ENCODE measurements around the gene BOK. TPM values are rescaled to one million over a fixed set of nuclear protein-coding genes. Genes with fewer than 3 reads are reported as not detected.

The BOK gene
- total and polyA plus RNA-seq, 4 donors: 11.3 to 82.1 (median 44.0) TPM

DNA sequence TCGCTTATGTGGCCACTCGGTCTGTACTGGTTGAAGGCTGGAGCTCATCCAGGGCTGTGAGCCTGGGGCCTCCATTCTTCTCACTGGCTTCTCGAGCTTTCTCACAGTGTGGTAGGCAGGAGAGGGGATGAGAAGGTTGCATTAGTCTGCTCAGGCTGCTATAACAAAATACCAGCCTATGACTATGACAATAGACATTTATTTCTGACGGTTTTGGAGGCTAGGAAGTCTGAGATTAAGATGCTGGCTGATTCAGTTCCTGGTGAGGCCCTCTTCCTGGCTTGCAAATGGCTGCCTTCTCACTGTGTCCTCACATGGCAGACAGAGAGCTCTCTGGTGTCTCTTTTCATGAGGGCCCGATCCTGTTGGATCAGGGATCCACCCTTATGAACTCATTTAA, 44.0 kb upstream of the BOK start:
- H3K27me3 ChIP-seq (ENCODE audit: control insufficient read depth in 4 of 4, insufficient read depth in 4 of 4, low read length in 3 of 4): no peaks in the 10 kb centered on the region
- H3K9ac ChIP-seq (ENCODE audit: low read depth in 1 of 2, low read length in 2 of 2): no peak overlapping the region
- peaks cover 0 to 1% (median under 1%) of the 10 kb centered on the region in 4 donors for H3K4me1 ChIP-seq (ENCODE audit: control insufficient read depth in 4 of 4, insufficient read depth in 4 of 4, low read length in 3 of 4)
- no peaks in the 10 kb centered on the region for H3K9me3 ChIP-seq (ENCODE audit: control insufficient read depth in 4 of 4, low read length in 3 of 4)
- no peaks in the 10 kb centered on the region for H3K36me3 ChIP-seq (ENCODE audit: control insufficient read depth in 4 of 4, insufficient read depth in 3 of 4, low read depth in 1 of 4, low read length in 3 of 4)
- TF ChIP-seq, protein P1, sequence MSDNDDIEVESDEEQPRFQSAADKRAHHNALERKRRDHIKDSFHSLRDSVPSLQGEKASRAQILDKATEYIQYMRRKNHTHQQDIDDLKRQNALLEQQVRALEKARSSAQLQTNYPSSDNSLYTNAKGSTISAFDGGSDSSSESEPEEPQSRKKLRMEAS (IDR thresholded peaks at IDR 0.05): no peak
- TF ChIP-seq NR2F2 (IDR thresholded peaks at IDR 0.05): no peak
- TF ChIP-seq, protein P2, sequence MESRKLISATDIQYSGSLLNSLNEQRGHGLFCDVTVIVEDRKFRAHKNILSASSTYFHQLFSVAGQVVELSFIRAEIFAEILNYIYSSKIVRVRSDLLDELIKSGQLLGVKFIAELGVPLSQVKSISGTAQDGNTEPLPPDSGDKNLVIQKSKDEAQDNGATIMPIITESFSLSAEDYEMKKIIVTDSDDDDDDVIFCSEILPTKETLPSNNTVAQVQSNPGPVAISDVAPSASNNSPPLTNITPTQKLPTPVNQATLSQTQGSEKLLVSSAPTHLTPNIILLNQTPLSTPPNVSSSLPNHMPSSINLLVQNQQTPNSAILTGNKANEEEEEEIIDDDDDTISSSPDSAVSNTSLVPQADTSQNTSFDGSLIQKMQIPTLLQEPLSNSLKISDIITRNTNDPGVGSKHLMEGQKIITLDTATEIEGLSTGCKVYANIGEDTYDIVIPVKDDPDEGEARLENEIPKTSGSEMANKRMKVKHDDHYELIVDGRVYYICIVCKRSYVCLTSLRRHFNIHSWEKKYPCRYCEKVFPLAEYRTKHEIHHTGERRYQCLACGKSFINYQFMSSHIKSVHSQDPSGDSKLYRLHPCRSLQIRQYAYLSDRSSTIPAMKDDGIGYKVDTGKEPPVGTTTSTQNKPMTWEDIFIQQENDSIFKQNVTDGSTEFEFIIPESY (IDR thresholded peaks at IDR 0.05): no peak
- H3K27ac ChIP-seq (ENCODE audit: low read depth in 1 of 2, low read length in 2 of 2): no peak overlapping the region
- no peak overlapping the region for H3K4me3 ChIP-seq (ENCODE audit: low read depth in 1 of 3, low read length in 3 of 3)
- WGBS: 83% methylated on average over 5 of the region's 5 CpGs
- no peak for DNase-seq (ENCODE audit: low spot score)

DNA sequence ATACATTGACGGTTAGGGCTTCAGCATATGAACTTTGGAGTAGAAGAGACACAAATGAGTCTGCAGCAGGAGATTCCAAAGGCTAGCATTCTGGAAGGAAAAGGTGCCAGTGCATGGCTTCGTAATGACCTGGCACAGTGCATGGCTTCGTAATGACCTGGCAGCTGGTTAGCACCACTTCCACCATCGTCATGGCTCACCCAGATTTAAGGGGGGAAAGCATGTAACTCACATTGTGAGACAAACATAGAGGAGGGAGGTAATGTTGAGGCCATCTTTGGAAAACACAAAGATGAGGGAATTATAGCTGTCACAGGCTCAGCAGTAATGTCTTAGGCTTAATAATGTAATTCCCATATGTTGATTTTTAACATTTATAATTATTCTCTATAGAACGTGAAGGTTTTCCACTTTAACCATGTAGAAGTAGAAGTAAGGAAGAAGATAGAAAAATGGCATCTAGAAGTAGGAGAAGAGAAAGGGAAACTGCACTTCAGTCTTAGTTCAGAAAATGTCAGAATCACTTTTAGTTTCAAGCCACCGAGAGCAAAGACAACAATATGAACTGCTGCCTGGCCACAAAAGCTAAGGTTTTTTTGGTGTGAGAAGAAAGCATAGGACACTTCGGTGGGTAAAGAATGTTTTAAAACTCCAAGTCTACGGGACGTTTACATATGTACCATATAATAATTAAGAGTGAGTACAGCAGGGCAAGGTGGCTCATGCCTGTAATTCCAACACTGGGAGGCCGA, 43.4 kb upstream of the BOK start:
- no peak overlapping the region for H3K27ac ChIP-seq (ENCODE audit: low read depth in 1 of 2, low read length in 2 of 2)
- TF ChIP-seq RXRA (IDR thresholded peaks at IDR 0.05): no peak
- TF ChIP-seq, protein P3, sequence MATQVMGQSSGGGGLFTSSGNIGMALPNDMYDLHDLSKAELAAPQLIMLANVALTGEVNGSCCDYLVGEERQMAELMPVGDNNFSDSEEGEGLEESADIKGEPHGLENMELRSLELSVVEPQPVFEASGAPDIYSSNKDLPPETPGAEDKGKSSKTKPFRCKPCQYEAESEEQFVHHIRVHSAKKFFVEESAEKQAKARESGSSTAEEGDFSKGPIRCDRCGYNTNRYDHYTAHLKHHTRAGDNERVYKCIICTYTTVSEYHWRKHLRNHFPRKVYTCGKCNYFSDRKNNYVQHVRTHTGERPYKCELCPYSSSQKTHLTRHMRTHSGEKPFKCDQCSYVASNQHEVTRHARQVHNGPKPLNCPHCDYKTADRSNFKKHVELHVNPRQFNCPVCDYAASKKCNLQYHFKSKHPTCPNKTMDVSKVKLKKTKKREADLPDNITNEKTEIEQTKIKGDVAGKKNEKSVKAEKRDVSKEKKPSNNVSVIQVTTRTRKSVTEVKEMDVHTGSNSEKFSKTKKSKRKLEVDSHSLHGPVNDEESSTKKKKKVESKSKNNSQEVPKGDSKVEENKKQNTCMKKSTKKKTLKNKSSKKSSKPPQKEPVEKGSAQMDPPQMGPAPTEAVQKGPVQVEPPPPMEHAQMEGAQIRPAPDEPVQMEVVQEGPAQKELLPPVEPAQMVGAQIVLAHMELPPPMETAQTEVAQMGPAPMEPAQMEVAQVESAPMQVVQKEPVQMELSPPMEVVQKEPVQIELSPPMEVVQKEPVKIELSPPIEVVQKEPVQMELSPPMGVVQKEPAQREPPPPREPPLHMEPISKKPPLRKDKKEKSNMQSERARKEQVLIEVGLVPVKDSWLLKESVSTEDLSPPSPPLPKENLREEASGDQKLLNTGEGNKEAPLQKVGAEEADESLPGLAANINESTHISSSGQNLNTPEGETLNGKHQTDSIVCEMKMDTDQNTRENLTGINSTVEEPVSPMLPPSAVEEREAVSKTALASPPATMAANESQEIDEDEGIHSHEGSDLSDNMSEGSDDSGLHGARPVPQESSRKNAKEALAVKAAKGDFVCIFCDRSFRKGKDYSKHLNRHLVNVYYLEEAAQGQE (IDR thresholded peaks at IDR 0.05): no peak
- TF ChIP-seq SP1 (IDR thresholded peaks at IDR 0.05): no peak
- TF ChIP-seq JUND (IDR thresholded peaks at IDR 0.05): no peak
- TF ChIP-seq, protein P4, sequence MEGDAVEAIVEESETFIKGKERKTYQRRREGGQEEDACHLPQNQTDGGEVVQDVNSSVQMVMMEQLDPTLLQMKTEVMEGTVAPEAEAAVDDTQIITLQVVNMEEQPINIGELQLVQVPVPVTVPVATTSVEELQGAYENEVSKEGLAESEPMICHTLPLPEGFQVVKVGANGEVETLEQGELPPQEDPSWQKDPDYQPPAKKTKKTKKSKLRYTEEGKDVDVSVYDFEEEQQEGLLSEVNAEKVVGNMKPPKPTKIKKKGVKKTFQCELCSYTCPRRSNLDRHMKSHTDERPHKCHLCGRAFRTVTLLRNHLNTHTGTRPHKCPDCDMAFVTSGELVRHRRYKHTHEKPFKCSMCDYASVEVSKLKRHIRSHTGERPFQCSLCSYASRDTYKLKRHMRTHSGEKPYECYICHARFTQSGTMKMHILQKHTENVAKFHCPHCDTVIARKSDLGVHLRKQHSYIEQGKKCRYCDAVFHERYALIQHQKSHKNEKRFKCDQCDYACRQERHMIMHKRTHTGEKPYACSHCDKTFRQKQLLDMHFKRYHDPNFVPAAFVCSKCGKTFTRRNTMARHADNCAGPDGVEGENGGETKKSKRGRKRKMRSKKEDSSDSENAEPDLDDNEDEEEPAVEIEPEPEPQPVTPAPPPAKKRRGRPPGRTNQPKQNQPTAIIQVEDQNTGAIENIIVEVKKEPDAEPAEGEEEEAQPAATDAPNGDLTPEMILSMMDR (IDR thresholded peaks at IDR 0.05; ENCODE audit: low read depth, low read length, missing input control): no peak
- no peak for TF ChIP-seq RAD21 (IDR thresholded peaks at IDR 0.05)
- no peak for TF ChIP-seq FOXA1 (IDR thresholded peaks at IDR 0.05)
- TF ChIP-seq, protein P1 (IDR thresholded peaks at IDR 0.05): no peak
- no peak for TF ChIP-seq EGR1 (IDR thresholded peaks at IDR 0.05; ENCODE audit: low read depth in 2 of 2)
- 66% methylated on average over 10 of the region's 10 CpGs for WGBS
- H3K27me3 ChIP-seq (ENCODE audit: control insufficient read depth in 4 of 4, insufficient read depth in 4 of 4, low read length in 3 of 4): no peaks in the 10 kb centered on the region
- no peaks in the 10 kb centered on the region for H3K9me3 ChIP-seq (ENCODE audit: control insufficient read depth in 4 of 4, low read length in 3 of 4)
- H3K4me3 ChIP-seq (ENCODE audit: low read depth in 1 of 3, low read length in 3 of 3): no peak overlapping the region
- H3K4me1 ChIP-seq (ENCODE audit: control insufficient read depth in 4 of 4, insufficient read depth in 4 of 4, low read length in 3 of 4): no peaks in the 10 kb centered on the region
- DNase-seq (ENCODE audit: low spot score): no peak
- no peak overlapping the region for H3K9ac ChIP-seq (ENCODE audit: low read depth in 1 of 2, low read length in 2 of 2)
- no peaks in the 10 kb centered on the region for H3K36me3 ChIP-seq (ENCODE audit: control insufficient read depth in 4 of 4, insufficient read depth in 3 of 4, low read depth in 1 of 4, low read length in 3 of 4)

Measured in liver (tissue), 9 donors.